SK-N-SH (cell line): ENCODE measurements around the gene TMEM54. TPM values are rescaled to one million over a fixed set of nuclear protein-coding genes. Genes with fewer than 3 reads are reported as not detected.

Experiments used
- CTCF ChIA-PET: fragments of 300-600, 350-600 bp; formaldehyde crosslinking; extraction: SDS; loops from one replicate; lab custom pipeline; 2021; lab: Yijun Ruan, JAX
- POLR2A ChIA-PET: fragments of 350-600 bp; sonication (Branson Sonifier 250); formaldehyde crosslinking; extraction: SDS; loops from one replicate; lab custom pipeline; 2020; ENCODE audit warnings: antibody characterized with exemption, inconsistent platforms; lab: Yijun Ruan, JAX
- DNase-seq: peaks from one replicate; pipeline ENCODE4 v3.0.0; 2012
- H2AFZ ChIP-seq: fragments of 200-600 bp; sonication (generic); 2 replicates; pipeline ENCODE4 v1.8.1; 2016; ENCODE audit warnings: antibody characterized with exemption, mild to moderate bottlenecking, low read depth
- H3F3A ChIP-seq: fragments of 200-600 bp; sonication (generic); replicated peaks from 2 replicates; pipeline ENCODE3; 2016; ENCODE audit warnings: antibody characterized with exemption, mild to moderate bottlenecking; ENCODE audit not compliant: insufficient read depth
- H3K27ac ChIP-seq, 2 experiments: fragments of 200-500 bp in 1 of 2; fragments of 200-600 bp in 1 of 2; sonication (Bioruptor generic) in 1 of 2; sonication (generic), shearing (Covaris generic) in 1 of 2; 2 replicates each; pipeline versions ENCODE4 v1.5.1 to v1.6.1; 2014 to 2016; ENCODE audit warnings: low read depth in 2 of 2, inconsistent platforms in 1 of 2, low read length in 1 of 2, mild to moderate bottlenecking in 1 of 2, mixed read lengths in 1 of 2
- H3K27me3 ChIP-seq: fragments of 200-600 bp; sonication (generic), shearing (Covaris generic); 2 replicates; pipeline ENCODE4 v1.6.1; 2016; ENCODE audit warnings: mixed run types; ENCODE audit not compliant: insufficient read depth
- H3K36me3 ChIP-seq, 2 experiments: fragments of 200-500 bp in 1 of 2; fragments of 200-600 bp in 1 of 2; sonication (Bioruptor generic) in 1 of 2; sonication (generic) in 1 of 2; replicated peaks in 1 of 2; 2 replicates each; pipeline versions ENCODE3 to v1.5.1; 2014 to 2016; ENCODE audit warnings: low read length in 1 of 2, mild to moderate bottlenecking in 1 of 2; ENCODE audit not compliant: insufficient read depth in 2 of 2, control insufficient read depth in 1 of 2
- H3K4me1 ChIP-seq, 2 experiments: fragments of 200-500 bp in 1 of 2; fragments of 200-600 bp in 1 of 2; sonication (Bioruptor generic) in 1 of 2; sonication (generic), shearing (Covaris generic) in 1 of 2; 2 replicates each; pipeline versions ENCODE4 v1.5.1 to v1.6.1; 2014 to 2016; ENCODE audit warnings: low read depth in 1 of 2, low read length in 1 of 2, mixed run types in 1 of 2; ENCODE audit not compliant: insufficient read depth in 2 of 2, control insufficient read depth in 1 of 2
- H3K4me2 ChIP-seq: fragments of 200-600 bp; sonication (generic), shearing (Covaris generic); 2 replicates; pipeline ENCODE4 v1.6.1; 2017; ENCODE audit warnings: mixed run types
- H3K4me3 ChIP-seq, 2 experiments: fragments of 200-500 bp in 1 of 2; fragments of 200-600 bp in 1 of 2; sonication (Bioruptor generic) in 1 of 2; sonication (generic), shearing (Covaris generic) in 1 of 2; 2 replicates each; pipeline versions ENCODE4 v1.5.1 to v1.8.1; 2014 to 2016; ENCODE audit warnings: low read depth in 2 of 2, inconsistent platforms in 1 of 2, low read length in 1 of 2, mild to moderate bottlenecking in 1 of 2, mixed read lengths in 1 of 2, moderate library complexity in 1 of 2
- H3K79me2 ChIP-seq: fragments of 200-600 bp; sonication (generic); 2 replicates; pipeline ENCODE4 v1.8.1; 2017; ENCODE audit warnings: mild to moderate bottlenecking; ENCODE audit not compliant: insufficient read depth
- H3K9ac ChIP-seq: fragments of 200-600 bp; sonication (generic); 2 replicates; pipeline ENCODE4 v1.6.1; 2017; ENCODE audit warnings: mixed run types
- H3K9me2 ChIP-seq: fragments of 200-600 bp; sonication (generic); 2 replicates; pipeline ENCODE4 v1.6.1; 2017; ENCODE audit warnings: mixed run types
- H3K9me3 ChIP-seq: fragments of 200-600 bp; sonication (generic); 2 replicates; pipeline ENCODE4 v1.6.1; 2017; ENCODE audit warnings: mixed run types, mild to moderate bottlenecking, moderate library complexity
- H4K20me1 ChIP-seq: fragments of 200-600 bp; sonication (generic); 2 replicates; pipeline ENCODE4 v1.6.1; 2017; ENCODE audit warnings: mild to moderate bottlenecking, mixed run types; ENCODE audit not compliant: insufficient read depth
- ELF1 ChIP-seq: IDR thresholded peaks from 2 replicates; pipeline ENCODE4 v1.4.0; 2012
- EP300 ChIP-seq, 2 experiments: IDR thresholded peaks; 2 replicates each; pipeline versions ENCODE4 v1.4.0 to v1.6.1; 2012; ENCODE audit warnings: borderline replicate concordance in 1 of 2, low read depth in 1 of 2, low read length in 1 of 2
- EZH2phosphoT487 ChIP-seq: fragments of 200-600 bp; sonication (generic); IDR thresholded peaks from 2 replicates; pipeline ENCODE4 v1.6.1; 2017; ENCODE audit warnings: low read depth, mixed run types, mild to moderate bottlenecking, antibody characterized with exemption, moderate library complexity, borderline replicate concordance
- FOSL2 ChIP-seq: IDR thresholded peaks from 2 replicates; pipeline ENCODE4 v1.4.0; 2012; ENCODE audit warnings: low read depth, mild to moderate bottlenecking, moderate library complexity, borderline replicate concordance
- FOXM1 ChIP-seq: IDR thresholded peaks from 2 replicates; pipeline ENCODE4 v1.4.0; 2012; ENCODE audit warnings: low read depth, mild to moderate bottlenecking
- GATA2 ChIP-seq: sonication (generic); formaldehyde crosslinking; IDR thresholded peaks from 2 replicates; pipeline ENCODE4 v1.5.0; 2020; ENCODE audit warnings: mild to moderate bottlenecking, missing genetic modification reagents
- JUND ChIP-seq: IDR thresholded peaks from 2 replicates; pipeline ENCODE4 v1.4.0; 2012
- MEF2A ChIP-seq: IDR thresholded peaks from 2 replicates; pipeline ENCODE4 v1.4.0; 2012; ENCODE audit warnings: low read depth, borderline replicate concordance
- MXI1 ChIP-seq: IDR thresholded peaks from 2 replicates; pipeline ENCODE4 v1.6.1; 2012; ENCODE audit warnings: mild to moderate bottlenecking, low read depth, low read length, improper control_type of control experiment
- RAD21 ChIP-seq: IDR thresholded peaks from 2 replicates; pipeline ENCODE4 v1.6.1; 2012; ENCODE audit warnings: mild to moderate bottlenecking, low read length
- RFX5 ChIP-seq: IDR thresholded peaks from 2 replicates; pipeline ENCODE4 v1.6.1; 2012; ENCODE audit warnings: mild to moderate bottlenecking, improper control_type of control experiment, low read length
- SIN3A ChIP-seq: IDR thresholded peaks from 2 replicates; pipeline ENCODE4 v1.6.1; 2012; ENCODE audit warnings: low read depth, mild to moderate bottlenecking, low read length, moderate library complexity, borderline replicate concordance
- SMC3 ChIP-seq: IDR thresholded peaks from 2 replicates; pipeline ENCODE4 v1.6.1; 2012; ENCODE audit warnings: low read depth, low read length, improper control_type of control experiment
- TCF12 ChIP-seq: IDR thresholded peaks from 2 replicates; pipeline ENCODE4 v1.4.0; 2012
- YY1 ChIP-seq: IDR thresholded peaks from 2 replicates; pipeline ENCODE4 v1.4.0; 2012; ENCODE audit warnings: low read depth, mild to moderate bottlenecking
- WGBS: methylation state at CpG from one replicate; pipeline ENCODE4 v1.1.6; 2017; ENCODE audit warnings: low lambda C conversion rate; 5-methylcytosine and 5-hydroxymethylcytosine counted together
- polyA plus RNA-seq, 3 experiments: library from polyadenylated mRNA; depleted of rRNA; stranded (reverse); fragments of >200 nt; gene quantifications; 2 replicates each; pipeline ENCODE4 v1.2.3, GENCODE V29; 2012
- TF ChIP-seq, protein P1 (sequence below): IDR thresholded peaks from 2 replicates; pipeline ENCODE4 v1.4.0; 2012; ENCODE audit warnings: low read depth
- TF ChIP-seq, protein P2 (sequence below): IDR thresholded peaks from 2 replicates; pipeline ENCODE4 v1.4.0; 2012; ENCODE audit warnings: low read depth, borderline replicate concordance
- TF ChIP-seq, protein P3 (sequence below): IDR thresholded peaks from 2 replicates; pipeline ENCODE4 v1.4.0; 2012; ENCODE audit warnings: low read depth, borderline replicate concordance
- TF ChIP-seq, protein P4 (sequence below): fragments of 150-350 bp; IDR thresholded peaks from 2 replicates; pipeline ENCODE4 v1.6.1; 2016; ENCODE audit warnings: mild to moderate bottlenecking, low read depth, low read length
- TF ChIP-seq, protein P5 (sequence below): IDR thresholded peaks from 2 replicates; pipeline ENCODE4 v1.6.1; 2012; ENCODE audit warnings: mild to moderate bottlenecking, low read depth, low read length, moderate library complexity

TMEM54 gene
- polyA plus RNA-seq, 1 of the 3 experiments (the other 2 are of a cell fraction) = 66.6 TPM

DNA sequence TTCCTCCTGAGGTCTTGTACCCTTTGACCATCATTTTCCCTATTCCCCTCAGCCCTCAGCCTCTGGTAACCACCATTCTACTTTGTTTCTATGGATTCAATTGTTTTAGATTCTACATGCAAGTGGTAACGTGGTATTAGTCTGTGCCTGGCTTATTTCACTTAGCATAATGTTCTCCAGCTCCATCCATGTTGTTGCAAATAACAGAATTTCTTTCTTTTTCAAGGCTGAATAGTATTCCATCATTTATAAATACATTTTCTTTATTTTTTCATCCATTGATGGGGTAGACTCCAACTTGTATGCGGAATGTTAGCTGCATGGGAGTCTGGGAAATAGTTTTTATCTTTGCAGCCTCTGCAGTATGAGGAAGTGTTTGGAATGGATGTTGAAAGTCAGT, 26.3 kb upstream of the TMEM54 start:
- Histone ChIP-seq H3K4me3 (no peak overlapping the region), H3K9me3 (no peaks in the 10 kb centered on the region), H3K4me2 (no peak overlapping the region), H3K9me2 (no peaks in the 10 kb centered on the region), H3F3A (no peaks in the 10 kb centered on the region), H3K9ac (no peak overlapping the region), H3K27ac (no peak overlapping the region), H4K20me1 (no peaks in the 10 kb centered on the region), H2AFZ (no peak overlapping the region), H3K36me3 (no peaks in the 10 kb centered on the region), H3K79me2 (no peaks in the 10 kb centered on the region), H3K27me3 (no peaks in the 10 kb centered on the region), H3K4me1 (no peaks in the 10 kb centered on the region)
- DNase-seq = no peak
- ChIA-PET CTCF (interaction anchor here (1.4 to 8.9 kb wide), 3 partner anchors 81 to 159 kb away, joined by 6 to 95 read pairs (median 8); no protein-coding TSS in a partner anchor), POLR2A (no interaction called here)
- WGBS = 62% methylated on average over 2 of the region's 2 CpGs
- TF ChIP-seq MXI1 = no peak
- no peak for TF ChIP-seq EZH2phosphoT487
- no peak for TF ChIP-seq FOXM1
- TF ChIP-seq, protein P1, sequence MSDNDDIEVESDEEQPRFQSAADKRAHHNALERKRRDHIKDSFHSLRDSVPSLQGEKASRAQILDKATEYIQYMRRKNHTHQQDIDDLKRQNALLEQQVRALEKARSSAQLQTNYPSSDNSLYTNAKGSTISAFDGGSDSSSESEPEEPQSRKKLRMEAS = no peak
- TF ChIP-seq, protein P2, sequence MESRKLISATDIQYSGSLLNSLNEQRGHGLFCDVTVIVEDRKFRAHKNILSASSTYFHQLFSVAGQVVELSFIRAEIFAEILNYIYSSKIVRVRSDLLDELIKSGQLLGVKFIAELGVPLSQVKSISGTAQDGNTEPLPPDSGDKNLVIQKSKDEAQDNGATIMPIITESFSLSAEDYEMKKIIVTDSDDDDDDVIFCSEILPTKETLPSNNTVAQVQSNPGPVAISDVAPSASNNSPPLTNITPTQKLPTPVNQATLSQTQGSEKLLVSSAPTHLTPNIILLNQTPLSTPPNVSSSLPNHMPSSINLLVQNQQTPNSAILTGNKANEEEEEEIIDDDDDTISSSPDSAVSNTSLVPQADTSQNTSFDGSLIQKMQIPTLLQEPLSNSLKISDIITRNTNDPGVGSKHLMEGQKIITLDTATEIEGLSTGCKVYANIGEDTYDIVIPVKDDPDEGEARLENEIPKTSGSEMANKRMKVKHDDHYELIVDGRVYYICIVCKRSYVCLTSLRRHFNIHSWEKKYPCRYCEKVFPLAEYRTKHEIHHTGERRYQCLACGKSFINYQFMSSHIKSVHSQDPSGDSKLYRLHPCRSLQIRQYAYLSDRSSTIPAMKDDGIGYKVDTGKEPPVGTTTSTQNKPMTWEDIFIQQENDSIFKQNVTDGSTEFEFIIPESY = no peak
- TF ChIP-seq TCF12 = no peak
- no peak for TF ChIP-seq GATA2 (CRISPR knock-in tag)
- no peak for TF ChIP-seq RFX5
- TF ChIP-seq SMC3 = no peak
- no peak for TF ChIP-seq ELF1
- TF ChIP-seq MEF2A = no peak
- TF ChIP-seq FOSL2 = no peak
- TF ChIP-seq, protein P3, sequence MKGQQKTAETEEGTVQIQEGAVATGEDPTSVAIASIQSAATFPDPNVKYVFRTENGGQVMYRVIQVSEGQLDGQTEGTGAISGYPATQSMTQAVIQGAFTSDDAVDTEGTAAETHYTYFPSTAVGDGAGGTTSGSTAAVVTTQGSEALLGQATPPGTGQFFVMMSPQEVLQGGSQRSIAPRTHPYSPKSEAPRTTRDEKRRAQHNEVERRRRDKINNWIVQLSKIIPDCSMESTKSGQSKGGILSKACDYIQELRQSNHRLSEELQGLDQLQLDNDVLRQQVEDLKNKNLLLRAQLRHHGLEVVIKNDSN = no peak
- TF ChIP-seq, protein P4, sequence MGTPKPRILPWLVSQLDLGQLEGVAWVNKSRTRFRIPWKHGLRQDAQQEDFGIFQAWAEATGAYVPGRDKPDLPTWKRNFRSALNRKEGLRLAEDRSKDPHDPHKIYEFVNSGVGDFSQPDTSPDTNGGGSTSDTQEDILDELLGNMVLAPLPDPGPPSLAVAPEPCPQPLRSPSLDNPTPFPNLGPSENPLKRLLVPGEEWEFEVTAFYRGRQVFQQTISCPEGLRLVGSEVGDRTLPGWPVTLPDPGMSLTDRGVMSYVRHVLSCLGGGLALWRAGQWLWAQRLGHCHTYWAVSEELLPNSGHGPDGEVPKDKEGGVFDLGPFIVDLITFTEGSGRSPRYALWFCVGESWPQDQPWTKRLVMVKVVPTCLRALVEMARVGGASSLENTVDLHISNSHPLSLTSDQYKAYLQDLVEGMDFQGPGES = no peak
- TF ChIP-seq JUND = no peak

DNA sequence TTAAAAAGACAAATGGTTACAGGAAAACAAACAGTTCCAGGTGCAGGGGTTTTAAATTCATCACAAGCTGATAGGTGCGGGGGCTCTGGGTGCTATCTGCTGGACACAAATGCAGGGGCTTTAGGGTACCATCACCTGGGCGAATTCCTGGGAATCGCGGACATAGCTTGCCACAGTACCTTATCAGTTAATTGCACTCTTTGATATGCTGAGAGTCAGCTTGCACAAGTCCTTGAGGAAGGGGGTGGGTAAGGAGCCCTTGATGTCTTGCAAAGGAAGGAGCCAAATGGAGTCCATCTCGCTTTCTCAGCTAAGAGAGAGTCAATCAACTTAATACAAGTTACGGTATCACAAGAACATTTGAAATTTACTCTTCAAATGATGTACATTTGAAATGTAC, 25.4 kb upstream of the TMEM54 start:
- Histone ChIP-seq H3K27me3 (no peaks in the 10 kb centered on the region), H4K20me1 (no peaks in the 10 kb centered on the region), H3K36me3 (no peaks in the 10 kb centered on the region), H3K9me2 (no peaks in the 10 kb centered on the region), H3K9me3 (no peaks in the 10 kb centered on the region), H3K4me3 (no peak overlapping the region), H3F3A (no peaks in the 10 kb centered on the region), H3K4me2 (no peak overlapping the region), H3K79me2 (no peaks in the 10 kb centered on the region), H3K9ac (no peak overlapping the region), H3K4me1 (no peaks in the 10 kb centered on the region), H3K27ac (no peak overlapping the region), H2AFZ (no peak overlapping the region)
- ChIA-PET CTCF (no interaction called here), POLR2A (no interaction called here)
- 95% methylated on average over 6 of the region's 6 CpGs for WGBS
- DNase-seq = no peak
- TF ChIP-seq SIN3A (no peak), MEF2A (no peak), RAD21 (no peak), EP300 (IDR thresholded peaks at IDR 0.05; ENCODE audit: borderline replicate concordance in 1 of 2, low read depth in 1 of 2, low read length in 1 of 2) (no peak), ELF1 (no peak), YY1 (no peak)
- TF ChIP-seq, protein P5, sequence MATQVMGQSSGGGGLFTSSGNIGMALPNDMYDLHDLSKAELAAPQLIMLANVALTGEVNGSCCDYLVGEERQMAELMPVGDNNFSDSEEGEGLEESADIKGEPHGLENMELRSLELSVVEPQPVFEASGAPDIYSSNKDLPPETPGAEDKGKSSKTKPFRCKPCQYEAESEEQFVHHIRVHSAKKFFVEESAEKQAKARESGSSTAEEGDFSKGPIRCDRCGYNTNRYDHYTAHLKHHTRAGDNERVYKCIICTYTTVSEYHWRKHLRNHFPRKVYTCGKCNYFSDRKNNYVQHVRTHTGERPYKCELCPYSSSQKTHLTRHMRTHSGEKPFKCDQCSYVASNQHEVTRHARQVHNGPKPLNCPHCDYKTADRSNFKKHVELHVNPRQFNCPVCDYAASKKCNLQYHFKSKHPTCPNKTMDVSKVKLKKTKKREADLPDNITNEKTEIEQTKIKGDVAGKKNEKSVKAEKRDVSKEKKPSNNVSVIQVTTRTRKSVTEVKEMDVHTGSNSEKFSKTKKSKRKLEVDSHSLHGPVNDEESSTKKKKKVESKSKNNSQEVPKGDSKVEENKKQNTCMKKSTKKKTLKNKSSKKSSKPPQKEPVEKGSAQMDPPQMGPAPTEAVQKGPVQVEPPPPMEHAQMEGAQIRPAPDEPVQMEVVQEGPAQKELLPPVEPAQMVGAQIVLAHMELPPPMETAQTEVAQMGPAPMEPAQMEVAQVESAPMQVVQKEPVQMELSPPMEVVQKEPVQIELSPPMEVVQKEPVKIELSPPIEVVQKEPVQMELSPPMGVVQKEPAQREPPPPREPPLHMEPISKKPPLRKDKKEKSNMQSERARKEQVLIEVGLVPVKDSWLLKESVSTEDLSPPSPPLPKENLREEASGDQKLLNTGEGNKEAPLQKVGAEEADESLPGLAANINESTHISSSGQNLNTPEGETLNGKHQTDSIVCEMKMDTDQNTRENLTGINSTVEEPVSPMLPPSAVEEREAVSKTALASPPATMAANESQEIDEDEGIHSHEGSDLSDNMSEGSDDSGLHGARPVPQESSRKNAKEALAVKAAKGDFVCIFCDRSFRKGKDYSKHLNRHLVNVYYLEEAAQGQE = no peak
- TF ChIP-seq, protein P2 = no peak
